ENCODE data around the gene CHRNE. TPM values are rescaled to one million over a fixed set of nuclear protein-coding genes. Genes with fewer than 3 reads are reported as not detected.
"Not testable (repeated sequence)": the region's sequence is repeated elsewhere in the genome, so short reads cannot be mapped to it uniquely, and the experiment has no call there.

CHRNE gene
- total and polyA plus RNA-seq, 2 experiments from 2014 or later, result 0.24 to 1.2 TPM

DNA sequence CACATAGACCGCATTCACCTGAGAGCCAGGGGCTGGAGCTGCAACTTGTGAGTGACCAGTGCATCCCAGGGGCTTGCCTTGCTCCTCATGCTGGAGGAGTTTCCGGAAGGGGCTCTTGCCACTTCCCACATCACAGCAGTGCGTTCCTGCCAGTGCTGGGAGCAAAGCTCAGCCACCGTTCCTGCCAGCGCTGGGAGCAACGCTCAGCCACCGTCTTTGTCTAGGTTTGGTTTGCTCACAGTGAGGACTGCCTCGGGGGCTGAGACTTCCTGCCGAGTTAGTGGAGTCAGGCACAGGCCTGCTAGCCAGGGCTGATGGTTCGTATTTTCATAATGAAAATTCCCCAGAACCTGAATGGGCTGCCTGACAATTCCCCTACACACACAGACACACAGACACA, 5.4 kb upstream of the CHRNE start (continued):
- TF ChIP-seq, protein P1, sequence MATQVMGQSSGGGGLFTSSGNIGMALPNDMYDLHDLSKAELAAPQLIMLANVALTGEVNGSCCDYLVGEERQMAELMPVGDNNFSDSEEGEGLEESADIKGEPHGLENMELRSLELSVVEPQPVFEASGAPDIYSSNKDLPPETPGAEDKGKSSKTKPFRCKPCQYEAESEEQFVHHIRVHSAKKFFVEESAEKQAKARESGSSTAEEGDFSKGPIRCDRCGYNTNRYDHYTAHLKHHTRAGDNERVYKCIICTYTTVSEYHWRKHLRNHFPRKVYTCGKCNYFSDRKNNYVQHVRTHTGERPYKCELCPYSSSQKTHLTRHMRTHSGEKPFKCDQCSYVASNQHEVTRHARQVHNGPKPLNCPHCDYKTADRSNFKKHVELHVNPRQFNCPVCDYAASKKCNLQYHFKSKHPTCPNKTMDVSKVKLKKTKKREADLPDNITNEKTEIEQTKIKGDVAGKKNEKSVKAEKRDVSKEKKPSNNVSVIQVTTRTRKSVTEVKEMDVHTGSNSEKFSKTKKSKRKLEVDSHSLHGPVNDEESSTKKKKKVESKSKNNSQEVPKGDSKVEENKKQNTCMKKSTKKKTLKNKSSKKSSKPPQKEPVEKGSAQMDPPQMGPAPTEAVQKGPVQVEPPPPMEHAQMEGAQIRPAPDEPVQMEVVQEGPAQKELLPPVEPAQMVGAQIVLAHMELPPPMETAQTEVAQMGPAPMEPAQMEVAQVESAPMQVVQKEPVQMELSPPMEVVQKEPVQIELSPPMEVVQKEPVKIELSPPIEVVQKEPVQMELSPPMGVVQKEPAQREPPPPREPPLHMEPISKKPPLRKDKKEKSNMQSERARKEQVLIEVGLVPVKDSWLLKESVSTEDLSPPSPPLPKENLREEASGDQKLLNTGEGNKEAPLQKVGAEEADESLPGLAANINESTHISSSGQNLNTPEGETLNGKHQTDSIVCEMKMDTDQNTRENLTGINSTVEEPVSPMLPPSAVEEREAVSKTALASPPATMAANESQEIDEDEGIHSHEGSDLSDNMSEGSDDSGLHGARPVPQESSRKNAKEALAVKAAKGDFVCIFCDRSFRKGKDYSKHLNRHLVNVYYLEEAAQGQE (IDR thresholded peaks at IDR 0.05; ENCODE audit: unreplicated experiment), result no peak
- TF ChIP-seq, protein P2, sequence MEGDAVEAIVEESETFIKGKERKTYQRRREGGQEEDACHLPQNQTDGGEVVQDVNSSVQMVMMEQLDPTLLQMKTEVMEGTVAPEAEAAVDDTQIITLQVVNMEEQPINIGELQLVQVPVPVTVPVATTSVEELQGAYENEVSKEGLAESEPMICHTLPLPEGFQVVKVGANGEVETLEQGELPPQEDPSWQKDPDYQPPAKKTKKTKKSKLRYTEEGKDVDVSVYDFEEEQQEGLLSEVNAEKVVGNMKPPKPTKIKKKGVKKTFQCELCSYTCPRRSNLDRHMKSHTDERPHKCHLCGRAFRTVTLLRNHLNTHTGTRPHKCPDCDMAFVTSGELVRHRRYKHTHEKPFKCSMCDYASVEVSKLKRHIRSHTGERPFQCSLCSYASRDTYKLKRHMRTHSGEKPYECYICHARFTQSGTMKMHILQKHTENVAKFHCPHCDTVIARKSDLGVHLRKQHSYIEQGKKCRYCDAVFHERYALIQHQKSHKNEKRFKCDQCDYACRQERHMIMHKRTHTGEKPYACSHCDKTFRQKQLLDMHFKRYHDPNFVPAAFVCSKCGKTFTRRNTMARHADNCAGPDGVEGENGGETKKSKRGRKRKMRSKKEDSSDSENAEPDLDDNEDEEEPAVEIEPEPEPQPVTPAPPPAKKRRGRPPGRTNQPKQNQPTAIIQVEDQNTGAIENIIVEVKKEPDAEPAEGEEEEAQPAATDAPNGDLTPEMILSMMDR (conservative IDR thresholded peaks at IDR 0.05; ENCODE audit: low read depth in 2 of 2), result no peak
- TF ChIP-seq POLR2AphosphoS5 (IDR thresholded peaks at IDR 0.05; ENCODE audit: low read depth), result no peak
- no peak for TF ChIP-seq ZNF114 (CRISPR knock-in tag; IDR thresholded peaks at IDR 0.05)
- TF ChIP-seq EZH2phosphoT487 (IDR thresholded peaks at IDR 0.05; ENCODE audit: unreplicated experiment), result no peak
- no peak for TF ChIP-seq NANOG (IDR thresholded peaks at IDR 0.05; ENCODE audit: borderline replicate concordance)
- TF ChIP-seq ZNF331 (CRISPR knock-in tag; IDR thresholded peaks at IDR 0.05; ENCODE audit: low read depth), result no peak

DNA sequence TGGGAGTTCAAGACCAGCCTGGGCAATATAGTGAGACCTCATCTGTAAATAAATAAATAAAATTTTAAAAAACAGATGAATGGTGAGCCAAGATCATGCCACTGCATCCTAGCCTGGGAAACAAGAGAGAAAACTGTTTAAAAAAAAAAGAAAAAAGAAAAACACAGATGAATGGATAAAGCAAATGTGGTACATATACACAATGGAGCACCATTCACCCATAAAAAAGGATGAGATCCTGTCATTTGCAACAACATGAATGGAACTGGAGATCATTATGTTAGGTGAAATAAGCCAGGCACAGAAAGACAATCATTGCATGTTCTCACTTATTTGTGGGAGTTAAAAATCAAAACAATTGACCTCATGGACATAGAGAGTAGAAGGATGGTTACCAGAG, 3.7 kb upstream of the CHRNE start:
- H3K4me2 ChIP-seq; H3K4me3 ChIP-seq; H3K27me3 ChIP-seq (ENCODE audit: insufficient read depth); H3K4me1 ChIP-seq (ENCODE audit: insufficient read depth); H3K4me3 Mint-ChIP-seq; H3K36me3 Mint-ChIP-seq (ENCODE audit: low read depth); H3K9me2 ChIP-seq (ENCODE audit: insufficient read depth); H3K27ac Mint-ChIP-seq; H4K20me1 ChIP-seq (replicated peaks; ENCODE audit: insufficient read depth); H3K36me3 ChIP-seq (ENCODE audit: insufficient read depth); H2AFZ ChIP-seq; H3K79me2 ChIP-seq (replicated peaks; ENCODE audit: insufficient read depth); H3K9me3 Mint-ChIP-seq; H3K4me1 Mint-ChIP-seq; H3K27ac ChIP-seq (ENCODE audit: low read depth); DNase-seq (ENCODE audit: low spot score); ATAC-seq: not testable (repeated sequence)
- peaks cover 11% of the 10 kb centered on the region for H3K27me3 Mint-ChIP-seq (ENCODE audit: insufficient read depth, low read depth, poor library complexity)
- H3F3A ChIP-seq (replicated peaks; ENCODE audit: low read depth), result peaks cover 21% of the 10 kb centered on the region

DNA sequence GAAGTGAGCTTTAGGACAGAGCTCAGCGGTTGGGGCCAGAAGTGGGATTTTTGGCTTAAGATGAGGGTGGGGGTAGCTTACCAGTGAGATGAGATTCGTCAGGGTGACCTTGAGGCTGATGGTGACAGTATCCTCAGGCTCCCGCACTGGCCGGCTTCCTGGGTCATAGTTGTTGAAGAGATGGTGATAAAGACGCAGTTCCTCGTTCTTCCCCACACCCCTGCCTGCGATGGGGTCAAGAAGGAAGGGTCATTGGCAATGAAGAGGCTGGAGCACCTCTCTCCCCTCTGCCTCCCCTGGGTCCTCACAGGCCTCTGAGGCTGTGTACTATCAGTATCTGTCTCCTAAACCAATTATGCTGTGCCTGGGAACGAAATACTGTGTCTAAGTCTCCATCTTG, 358 bp downstream of the CHRNE start:
- Histone ChIP-seq H3K79me2 (replicated peaks; ENCODE audit: insufficient read depth) (no peaks in the 10 kb centered on the region), H3K9me2 (ENCODE audit: insufficient read depth) (no peaks in the 10 kb centered on the region), H3K4me2 (no peak overlapping the region), H3K4me1 (ENCODE audit: insufficient read depth) (0 out of 2 replicates have a peak, but pooled peaks cover 5% of the 10 kb centered on the region), H3K4me3 (no peak overlapping the region), H3F3A (replicated peaks; ENCODE audit: low read depth) (peaks cover 29% of the 10 kb centered on the region), H4K20me1 (replicated peaks; ENCODE audit: insufficient read depth) (no peaks in the 10 kb centered on the region), H2AFZ (no peak overlapping the region), H3K27me3 (ENCODE audit: insufficient read depth) (peaks cover 9% of the 10 kb centered on the region), H3K27ac (ENCODE audit: low read depth) (no peak overlapping the region), H3K36me3 (ENCODE audit: insufficient read depth) (no peaks in the 10 kb centered on the region; the same call in 1 of the 2 replicates)
- Mint-ChIP-seq H3K4me1 (peaks cover 15% of the 10 kb centered on the region), H3K27me3 (ENCODE audit: insufficient read depth, low read depth, poor library complexity) (peaks cover 25% of the 10 kb centered on the region), H3K4me3 (no peak overlapping the region; the same call in 2 of the 3 replicates), H3K36me3 (ENCODE audit: low read depth) (no peaks in the 10 kb centered on the region), H3K9me3 (no peaks in the 10 kb centered on the region), H3K27ac (no peak overlapping the region)
- DNase-seq (ENCODE audit: low spot score) (no peak), ATAC-seq (no peak)
- TF ChIP-seq ZNF331 (CRISPR knock-in tag; IDR thresholded peaks at IDR 0.05; ENCODE audit: low read depth), result no peak
- no peak for TF ChIP-seq NANOG (IDR thresholded peaks at IDR 0.05; ENCODE audit: borderline replicate concordance)
- TF ChIP-seq EZH2 (IDR thresholded peaks at IDR 0.05; ENCODE audit: low read depth, unreplicated experiment), result no peak
- TF ChIP-seq, protein P3, sequence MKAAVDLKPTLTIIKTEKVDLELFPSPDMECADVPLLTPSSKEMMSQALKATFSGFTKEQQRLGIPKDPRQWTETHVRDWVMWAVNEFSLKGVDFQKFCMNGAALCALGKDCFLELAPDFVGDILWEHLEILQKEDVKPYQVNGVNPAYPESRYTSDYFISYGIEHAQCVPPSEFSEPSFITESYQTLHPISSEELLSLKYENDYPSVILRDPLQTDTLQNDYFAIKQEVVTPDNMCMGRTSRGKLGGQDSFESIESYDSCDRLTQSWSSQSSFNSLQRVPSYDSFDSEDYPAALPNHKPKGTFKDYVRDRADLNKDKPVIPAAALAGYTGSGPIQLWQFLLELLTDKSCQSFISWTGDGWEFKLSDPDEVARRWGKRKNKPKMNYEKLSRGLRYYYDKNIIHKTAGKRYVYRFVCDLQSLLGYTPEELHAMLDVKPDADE (IDR thresholded peaks at IDR 0.05), result no peak
- TF ChIP-seq, protein P1 (IDR thresholded peaks at IDR 0.05; ENCODE audit: unreplicated experiment), result no peak
- TF ChIP-seq, protein P2 (conservative IDR thresholded peaks at IDR 0.05; ENCODE audit: low read depth in 2 of 2), result no peak
- TF ChIP-seq JUNB (IDR thresholded peaks at IDR 0.05; ENCODE audit: unreplicated experiment), result no peak
